GM19023 (cell line): ENCODE data around the gene AGAP1.

ENCODE experiments used
- ATAC-seq: cut with Tn5 transposase; IDR thresholded peaks from one replicate; pipeline ENCODE4 v1.9.1; 2021; ENCODE audit warnings: mild to moderate bottlenecking, moderate library complexity; ENCODE audit not compliant: unreplicated experiment

AGAP1 gene

DNA sequence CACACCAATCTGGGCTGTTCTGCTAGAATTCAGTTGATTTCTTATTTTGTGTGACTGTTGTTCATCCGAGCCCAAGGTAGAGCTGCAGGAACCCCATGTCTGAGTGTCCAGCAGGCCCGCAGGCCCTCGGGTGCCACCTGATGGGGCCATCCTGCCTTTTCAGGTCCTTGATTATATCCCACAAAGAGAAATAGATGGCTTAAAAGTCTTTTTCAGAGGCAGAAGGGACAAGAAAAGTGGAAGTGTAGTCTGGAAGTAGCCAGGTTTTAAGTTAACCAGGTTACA is 52.2 kb downstream of the AGAP1 start:
- no peak for ATAC-seq

DNA sequence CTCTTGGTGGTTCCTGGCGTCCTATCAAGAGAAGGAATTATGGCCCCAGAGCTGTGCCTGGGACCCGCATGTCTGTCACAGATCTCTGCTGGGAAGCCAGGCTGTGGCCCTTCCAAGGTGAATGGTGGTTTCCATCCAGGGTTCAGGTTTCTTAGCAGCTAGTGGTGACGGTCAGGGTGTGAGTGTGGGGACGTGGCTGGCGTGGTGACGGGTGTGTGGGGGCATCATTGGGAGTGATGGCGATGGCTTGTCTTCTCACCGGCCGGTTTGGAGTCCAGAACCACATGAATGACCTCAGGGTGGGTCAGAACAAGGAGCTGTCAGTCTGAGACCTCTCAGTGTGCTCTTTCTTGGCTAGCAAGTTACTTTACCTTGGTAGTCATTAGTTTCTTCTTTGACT is 52.6 kb downstream of the AGAP1 start:
- ATAC-seq: no peak

DNA sequence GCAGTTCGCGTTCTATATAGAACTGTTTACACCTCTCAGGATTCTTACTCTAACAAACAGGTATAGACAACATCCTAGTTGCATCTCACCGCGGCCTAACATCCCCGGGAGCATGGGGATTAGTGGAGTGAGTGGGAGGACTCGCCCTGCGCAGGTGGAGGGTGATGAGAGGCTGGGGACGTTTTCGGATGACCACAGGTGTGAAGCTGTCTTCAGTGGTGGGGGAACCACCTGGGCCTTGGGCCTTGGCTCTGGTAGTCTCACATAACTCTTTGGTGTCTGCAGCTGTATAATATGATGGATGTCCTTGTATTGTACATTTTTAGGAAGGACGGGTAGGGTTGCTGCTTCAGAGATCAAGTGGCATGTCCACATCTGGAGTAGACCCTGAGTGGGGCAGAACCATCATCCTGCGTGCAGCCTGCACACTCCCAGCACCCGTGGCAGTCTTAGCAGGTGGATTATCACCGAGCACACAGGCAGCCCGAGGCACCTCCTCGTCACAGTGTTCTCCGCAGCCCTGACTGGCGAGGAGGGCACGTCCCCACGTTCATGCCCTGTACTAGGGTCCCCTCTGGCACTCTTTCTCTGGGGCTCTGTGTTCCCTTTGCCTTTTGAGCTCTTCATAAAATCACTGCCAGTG is 56.0 kb downstream of the AGAP1 start:
- ATAC-seq: no peak

DNA sequence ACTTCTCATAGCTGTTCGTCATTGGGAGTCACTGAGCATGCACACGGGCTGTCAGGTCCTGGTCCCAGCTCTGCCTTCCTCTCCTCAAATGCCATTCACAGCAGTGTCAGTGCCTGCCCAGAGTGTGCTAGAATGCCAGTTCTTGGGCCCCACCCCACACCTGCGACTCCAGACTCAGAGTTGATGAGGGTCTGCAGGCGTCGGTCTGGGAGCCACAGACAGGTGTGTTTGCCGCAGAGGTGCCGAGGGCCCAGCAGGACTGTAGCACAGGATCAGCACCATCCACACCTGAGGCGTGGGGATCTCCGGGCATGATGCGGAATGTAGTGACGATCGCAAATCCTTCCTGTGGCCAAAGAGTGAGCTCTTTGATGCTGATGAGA is 56.5 kb downstream of the AGAP1 start:
- no peak for ATAC-seq

DNA sequence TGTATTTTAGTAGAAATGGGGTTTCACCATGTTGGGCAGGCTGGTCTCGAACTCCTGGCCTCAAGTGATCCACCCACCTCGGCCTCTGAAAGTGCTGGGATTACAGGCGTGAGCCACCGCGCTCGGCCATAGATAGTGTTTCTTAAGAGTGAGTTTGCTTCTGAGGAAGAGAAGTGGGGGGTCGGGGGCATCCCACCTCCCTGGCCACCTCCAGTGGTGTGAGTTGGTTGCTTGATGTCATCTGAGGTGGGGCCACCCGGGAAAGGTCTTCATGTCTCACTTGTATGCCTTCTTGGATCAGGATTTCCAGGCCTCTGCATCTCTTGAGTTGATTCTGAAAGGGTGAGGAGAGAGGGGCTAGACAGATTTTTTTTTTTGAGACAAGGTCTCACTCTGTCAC is 57.1 kb downstream of the AGAP1 start:
- ATAC-seq: no peak

DNA sequence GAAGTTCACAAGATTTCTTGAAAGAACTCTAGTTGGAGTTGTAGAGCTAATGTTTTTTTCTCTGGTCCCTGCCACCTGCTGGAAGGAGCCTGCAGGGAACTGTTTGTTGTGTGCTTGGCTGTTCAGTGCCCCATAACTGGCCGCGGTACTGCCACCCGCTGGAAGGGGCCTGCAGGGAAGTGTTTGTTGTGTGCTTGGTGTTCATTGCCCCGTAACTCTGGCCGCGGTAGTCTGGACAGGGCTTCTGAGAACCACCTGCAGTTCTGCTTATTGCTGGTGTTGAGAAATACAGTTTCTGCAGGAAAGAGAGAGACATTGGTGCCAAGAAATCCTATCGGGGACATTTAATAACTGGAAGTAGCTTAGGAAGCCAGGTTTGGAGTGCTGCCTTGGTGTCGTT is 58.1 kb downstream of the AGAP1 start:
- no peak for ATAC-seq

DNA sequence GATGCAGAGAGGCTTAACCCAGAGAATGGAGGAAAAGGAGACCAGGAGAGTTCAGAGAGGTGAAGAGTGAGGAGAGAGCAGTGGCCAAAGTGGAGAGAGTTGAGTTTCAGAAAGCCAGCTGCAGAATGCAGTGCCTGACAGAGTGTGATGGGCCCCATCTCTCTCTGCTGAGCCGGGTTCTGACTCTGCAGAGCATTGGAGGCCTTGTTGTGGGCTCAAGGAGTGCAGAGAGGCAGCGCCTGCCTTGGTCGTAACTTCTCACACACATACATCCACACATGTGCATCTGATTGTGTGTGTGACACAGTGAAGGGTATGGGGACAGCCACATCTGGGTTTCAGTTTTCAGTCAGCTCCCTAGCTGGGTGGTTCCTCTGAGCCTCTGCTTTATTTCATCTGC is 58.8 kb downstream of the AGAP1 start:
- ATAC-seq: no peak

DNA sequence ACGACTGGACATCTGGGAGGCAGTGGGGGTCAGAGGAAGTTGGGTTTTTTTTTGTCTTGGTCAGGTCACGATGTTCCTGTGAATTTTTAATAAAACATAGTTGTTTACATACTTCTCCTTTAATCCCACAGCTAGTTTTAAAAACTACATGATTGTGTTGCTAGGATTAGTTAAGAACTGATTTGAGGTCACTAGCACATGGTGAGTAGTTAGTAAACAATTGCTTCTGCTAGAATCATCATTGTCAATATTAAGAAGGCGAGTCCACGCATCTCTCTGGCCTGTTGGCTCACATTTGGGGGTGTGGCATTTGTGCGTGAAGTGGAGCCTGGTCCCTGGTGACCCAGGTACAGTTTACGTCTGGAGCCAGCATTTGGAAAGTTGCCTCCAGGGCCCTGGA is 59.4 kb downstream of the AGAP1 start:
- ATAC-seq: no peak

DNA sequence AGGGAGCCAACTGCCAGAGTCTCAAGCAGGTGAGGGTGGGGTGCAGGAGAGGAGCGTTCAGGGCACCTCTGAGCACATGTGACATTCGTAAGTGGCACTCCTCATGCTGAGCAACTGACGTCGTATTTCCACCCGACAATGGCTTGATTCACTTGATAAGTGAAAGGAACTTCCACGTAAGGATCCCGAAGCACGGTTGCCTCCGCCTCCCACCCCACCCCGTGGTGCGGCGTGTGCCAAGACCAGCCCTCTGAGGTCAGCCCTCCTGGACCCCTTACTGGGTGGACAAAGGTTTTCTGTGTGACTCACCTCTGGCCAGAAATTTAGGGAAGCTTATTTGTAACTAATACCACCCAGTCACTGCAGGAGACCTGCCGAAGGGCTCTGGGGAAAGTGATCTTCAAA is 59.9 kb downstream of the AGAP1 start:
- ATAC-seq: no peak

DNA sequence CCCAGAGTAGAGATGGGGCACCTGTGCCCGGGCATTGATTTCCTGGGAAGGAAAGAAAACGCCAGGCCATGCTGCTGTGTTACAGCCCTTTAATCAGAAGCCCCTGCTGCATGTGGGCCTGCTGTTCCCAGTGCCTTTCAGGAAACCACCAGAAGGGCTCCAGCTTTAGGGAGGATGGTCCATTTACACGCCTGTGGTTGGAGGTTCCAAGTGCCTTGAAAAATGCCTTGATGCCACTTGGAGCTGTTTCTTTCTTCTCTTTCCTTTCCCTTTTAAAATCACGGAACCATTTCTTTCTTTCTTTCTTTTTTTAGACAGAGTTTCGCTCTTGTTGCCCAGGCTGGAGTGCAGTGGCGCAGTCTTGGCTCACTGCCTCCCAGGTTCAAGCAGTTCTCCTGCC is 60.5 kb downstream of the AGAP1 start:
- ATAC-seq: no peak

DNA sequence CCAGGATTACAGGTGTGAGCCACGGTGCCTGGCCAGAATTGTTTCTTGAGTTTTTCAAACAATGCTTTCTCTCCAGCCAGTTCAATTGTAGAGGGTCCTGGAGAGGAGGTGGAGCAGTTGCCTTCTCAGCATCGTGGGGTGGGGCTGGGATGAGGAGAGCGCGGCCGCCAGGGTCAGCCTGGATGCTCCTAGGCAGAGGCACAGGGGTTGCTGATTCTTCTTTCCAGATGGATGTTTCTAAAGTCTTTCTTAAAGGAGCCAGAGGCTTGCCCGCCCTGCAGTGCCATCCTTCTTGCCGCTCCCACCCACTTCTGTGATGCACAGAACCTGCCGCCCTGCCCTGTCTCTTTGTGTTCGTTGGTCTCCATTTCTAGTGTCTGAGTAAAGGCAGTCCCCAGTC is 61.1 kb downstream of the AGAP1 start:
- ATAC-seq: no peak

DNA sequence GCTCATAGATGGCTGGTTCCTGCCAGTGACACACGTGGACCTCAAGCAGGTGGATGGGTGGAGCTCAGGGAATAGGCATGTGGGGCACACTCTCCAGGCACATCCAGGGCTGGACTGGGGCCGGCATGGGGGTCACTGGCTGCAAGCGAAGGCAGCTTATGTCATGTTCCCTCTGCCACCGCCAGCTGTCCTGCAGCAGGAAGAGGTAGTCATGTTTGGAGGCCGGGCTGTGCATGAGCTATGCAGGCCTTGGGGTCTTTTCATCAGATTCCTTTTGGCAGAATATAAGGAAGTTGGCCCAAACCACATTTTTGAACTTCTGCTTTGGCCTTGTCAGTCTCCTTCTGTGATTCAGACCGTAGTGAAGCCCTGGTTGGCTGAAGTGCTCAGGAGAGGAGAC is 61.5 kb downstream of the AGAP1 start:
- no peak for ATAC-seq

DNA sequence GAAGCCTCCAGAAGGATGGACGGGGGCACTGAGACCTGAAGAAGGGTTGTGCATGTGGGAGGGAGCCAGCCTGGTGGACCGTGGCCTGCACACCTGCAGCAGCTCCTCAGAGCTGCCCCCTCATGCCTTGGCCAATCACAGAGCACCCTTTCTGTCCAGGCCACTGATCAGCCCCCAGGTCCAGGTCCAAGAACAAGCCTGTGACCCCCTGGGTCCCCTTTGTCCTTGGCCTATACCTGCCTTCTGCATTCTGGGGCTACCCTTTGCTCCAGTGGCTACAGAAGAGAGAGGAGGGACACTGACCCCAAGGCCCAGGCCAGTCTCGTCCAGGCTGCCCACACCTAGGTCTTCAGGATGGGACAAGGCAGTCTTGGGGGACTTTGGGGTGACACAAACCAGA is 62.2 kb downstream of the AGAP1 start:
- no peak for ATAC-seq

DNA sequence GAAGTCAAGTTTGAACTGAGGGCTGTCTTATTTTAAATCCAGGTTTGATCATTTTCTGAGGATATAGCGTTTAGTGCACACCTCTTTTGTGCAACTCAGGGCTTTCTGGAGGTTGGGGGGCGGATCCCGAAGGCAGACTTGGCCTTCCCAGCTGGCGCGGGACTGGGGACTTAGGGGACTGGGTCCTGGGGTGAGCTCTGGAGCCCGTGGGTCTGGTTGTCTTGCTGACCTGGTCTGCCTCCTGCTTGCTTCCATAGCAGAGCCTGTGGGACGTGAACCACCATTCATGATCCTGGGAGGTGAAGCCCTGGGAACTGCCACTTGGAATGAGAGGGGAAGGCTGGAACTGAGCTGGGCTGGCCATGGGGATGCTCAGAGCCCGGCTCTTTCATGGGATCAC is 63.1 kb downstream of the AGAP1 start:
- ATAC-seq: no peak

DNA sequence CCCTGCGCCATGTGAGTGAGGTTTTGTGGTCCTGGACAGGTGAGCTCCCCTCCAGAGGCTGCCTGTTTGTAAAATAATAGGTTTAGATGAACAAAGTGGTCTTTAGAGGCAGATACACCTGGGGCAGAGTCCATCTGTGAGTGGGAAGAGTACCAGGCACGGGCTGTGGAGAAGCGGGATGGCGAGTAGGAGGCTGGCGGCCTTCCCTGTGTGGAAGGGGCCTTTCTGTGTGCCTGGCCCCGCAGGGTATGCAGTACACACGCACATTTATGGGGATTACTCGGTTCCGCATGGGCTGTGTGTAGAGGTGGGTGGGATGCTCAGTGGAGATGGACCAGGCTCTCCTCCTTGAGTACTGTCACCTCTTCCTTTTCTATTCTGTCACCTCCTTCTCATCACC is 64.1 kb downstream of the AGAP1 start:
- no peak for ATAC-seq

DNA sequence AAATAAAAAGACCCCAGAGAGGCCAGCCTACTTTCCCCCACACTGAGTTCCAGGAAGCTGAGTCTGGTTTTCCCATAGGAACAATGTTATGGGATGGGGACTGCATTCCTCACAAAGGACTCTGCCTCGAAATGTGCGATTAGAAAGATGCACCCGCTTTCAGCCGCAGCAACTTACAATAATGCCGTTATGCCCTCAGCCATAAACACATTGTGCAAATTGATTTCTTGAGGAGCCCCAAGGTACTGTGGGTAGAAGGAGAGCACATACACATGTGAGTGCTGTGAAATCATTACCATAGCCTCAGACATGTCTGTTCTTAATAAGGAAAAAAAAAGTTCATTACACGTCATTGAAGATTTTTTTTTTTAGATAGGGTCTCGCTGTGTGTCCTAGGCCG is 64.7 kb downstream of the AGAP1 start:
- no peak for ATAC-seq

DNA sequence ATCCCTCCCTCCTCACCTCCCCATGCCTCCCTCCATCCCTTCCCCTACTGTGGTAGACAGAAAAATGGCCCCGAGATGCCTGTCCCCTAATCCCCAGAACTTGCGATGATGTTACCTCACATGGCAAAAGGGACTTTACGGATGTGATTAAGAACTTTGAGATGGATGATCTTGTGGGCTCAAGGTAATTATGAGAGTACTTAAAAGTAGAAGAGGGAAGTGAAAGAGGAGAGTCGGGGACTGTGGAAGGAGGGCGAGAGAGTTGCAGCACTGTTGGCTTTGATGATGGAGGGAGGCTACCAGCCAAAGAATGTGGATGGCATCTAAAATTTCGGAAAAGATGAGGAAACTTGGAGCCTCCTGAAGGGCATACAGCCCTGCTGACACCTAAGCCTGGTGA is 66.5 kb downstream of the AGAP1 start:
- no peak for ATAC-seq

DNA sequence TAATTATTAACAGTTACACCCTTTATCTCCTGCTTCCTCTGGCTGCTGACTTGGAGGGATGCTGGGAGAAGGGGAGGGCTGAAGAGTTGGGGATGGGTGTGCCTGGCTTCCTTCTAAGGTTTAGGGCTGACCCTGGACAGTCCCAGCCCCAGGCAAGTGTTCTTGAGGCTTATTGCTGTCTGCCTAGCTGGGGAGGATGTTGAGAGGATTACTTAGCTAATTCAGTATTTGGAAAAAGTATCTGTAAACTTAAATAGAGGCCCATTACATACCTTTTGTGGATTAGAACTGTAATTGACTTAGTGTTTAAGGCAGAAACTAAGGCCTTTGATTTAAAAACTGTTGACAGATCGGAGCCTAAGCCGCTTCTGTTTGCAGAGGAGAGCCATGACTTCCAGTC is 67.6 kb downstream of the AGAP1 start:
- ATAC-seq: no peak

DNA sequence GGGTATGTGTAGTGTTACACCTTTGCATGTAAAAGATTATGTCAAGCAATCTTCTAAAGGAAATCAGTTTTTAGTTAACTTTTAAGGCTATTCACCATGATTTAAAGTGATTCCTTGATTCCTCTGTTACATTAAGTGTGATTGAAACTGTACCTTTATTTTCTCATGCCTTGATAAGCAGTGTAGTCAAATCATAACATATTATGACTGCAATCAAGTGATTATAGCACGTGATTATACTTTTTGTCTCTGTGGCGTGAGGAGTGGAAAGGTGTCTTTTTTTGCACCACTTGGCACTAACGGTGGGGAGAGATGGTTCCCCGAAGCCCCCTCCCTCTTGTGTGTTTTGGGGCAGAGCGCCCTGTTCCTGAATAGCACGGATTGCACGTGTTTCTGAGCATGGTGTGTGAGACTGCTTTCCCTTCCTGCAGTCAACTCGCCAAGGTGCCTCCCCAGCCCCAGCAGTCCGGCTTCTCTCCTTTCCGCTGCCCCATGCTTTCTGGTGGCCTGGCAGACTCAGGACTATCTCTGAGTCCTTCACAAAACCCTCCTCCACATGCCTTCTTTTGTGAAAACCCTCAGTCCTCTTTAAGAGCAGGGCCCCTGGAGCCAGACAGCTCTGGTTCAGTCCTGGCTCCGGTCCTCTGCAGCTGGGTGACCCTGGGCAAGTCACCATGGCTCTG is 68.4 kb downstream of the AGAP1 start:
- no peak for ATAC-seq

DNA sequence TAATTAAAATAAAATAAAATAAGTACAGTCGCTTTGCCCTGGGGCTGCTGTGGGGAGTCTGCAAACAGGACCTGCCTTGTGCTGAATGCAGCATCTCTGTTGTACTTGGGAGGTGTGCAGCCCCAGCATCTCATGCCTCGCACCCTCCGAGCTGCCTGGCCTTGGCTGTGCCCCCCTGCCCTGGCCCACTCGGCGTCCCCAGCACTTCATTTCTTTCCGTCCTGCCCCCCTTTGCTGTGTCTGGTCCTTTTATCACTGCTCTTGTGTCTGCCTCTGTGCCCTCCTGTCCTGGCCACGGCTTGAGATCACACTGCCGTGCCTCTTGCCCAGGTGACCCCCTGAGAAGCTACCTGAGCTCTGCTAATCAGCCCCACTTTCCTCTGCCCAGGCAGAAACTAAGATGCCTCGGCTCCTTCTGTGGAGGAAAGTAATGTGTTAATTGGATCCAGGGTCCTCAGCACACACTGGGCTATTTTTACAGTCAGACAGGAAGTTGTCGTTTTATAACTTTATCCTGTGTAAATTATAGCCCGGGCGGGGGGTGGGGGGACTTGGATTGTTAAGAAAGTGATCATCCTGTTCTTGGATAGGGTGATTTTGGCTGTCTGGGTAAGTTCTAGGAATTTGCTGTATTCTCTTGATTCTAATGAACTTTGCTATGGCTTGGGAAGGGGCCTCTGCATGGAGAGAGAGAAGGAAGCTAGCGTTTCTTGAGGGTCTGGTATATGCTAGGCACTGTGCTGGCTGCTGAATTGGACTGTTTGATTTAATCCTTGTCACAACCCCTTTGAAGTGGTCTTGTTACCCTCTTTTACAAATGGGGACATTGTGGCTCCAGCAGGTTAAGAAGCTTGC is 69.4 kb downstream of the AGAP1 start:
- no peak for ATAC-seq

DNA sequence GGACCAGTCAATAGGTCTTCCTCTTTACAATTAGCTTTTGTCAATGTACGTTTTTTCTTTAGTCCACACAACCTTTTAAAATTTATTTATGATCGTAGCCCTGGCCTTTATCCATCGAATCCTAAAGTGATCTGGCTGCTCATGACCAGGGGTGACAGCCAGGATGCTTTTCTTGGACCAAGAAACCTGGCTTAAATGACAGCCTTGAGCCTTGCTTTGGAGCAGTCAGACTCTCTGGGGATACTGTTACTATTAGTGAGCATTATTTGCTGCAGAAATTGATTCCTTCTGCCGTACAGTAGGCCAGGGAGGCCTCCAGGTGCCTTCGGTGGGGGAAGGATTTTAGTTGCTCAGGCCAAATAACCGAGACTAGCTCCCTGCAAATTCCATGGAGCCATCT is 70.2 kb downstream of the AGAP1 start:
- ATAC-seq: no peak

DNA sequence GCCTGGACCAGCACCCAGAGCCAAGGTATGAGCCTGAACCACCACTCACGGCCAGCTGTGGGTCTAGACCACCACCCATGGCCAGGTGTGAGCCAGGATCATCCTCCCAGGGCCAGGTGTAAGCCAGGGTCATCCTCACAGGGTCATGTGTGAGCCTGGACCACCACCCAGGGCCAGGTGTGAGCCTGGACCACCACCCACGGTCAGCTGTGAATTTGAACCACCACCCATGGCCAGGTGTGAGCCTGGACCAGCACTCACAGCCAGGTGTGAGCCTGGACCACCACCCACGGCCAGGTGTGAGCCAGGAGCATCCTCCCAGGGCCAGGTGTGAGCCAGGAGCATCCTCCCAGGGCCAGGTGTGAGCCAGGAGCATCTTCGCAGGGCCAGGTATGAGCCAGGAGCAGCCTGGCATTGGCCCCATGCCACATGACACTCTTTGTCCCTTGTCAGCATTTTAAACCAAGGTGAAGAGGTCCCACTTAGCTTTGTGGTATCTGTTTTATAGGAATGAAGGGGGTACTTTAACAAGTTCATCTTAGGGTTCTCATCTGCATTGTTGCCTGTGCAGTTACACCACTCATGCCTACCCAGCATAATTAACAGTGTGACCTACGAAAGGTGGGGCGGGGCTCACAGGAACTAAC is 71.2 kb downstream of the AGAP1 start:
- no peak for ATAC-seq
